Colonic mucosa (tissue), 4 donors: ENCODE data around the gene MCU. TPM values are rescaled to one million over a fixed set of nuclear protein-coding genes. Genes with fewer than 3 reads are reported as not detected.

ENCODE experiments used
- DNase-seq: peaks from one replicate; pipeline ENCODE4 v3.0.0-alpha.2; 2020
- H3K27ac ChIP-seq: fragments of 200-600 bp; one replicate; pipeline ENCODE4 v1.8.0; 2021
- H3K27me3 ChIP-seq: fragments of 200-600 bp; one replicate; pipeline ENCODE4 v1.8.0; 2021
- H3K36me3 ChIP-seq: fragments of 200-600 bp; one replicate; pipeline ENCODE4 v1.8.0; 2021
- H3K4me1 ChIP-seq: fragments of 200-600 bp; one replicate; pipeline ENCODE4 v1.8.0; 2021; ENCODE audit warnings: mild to moderate bottlenecking
- H3K4me3 ChIP-seq: fragments of 200-600 bp; one replicate; pipeline ENCODE4 v1.8.0; 2021
- H3K9ac ChIP-seq, 2 donors: one replicate each; pipeline ENCODE4 v1.7.0; 2013; ENCODE audit warnings: control low read depth in 2 of 2, low read depth in 2 of 2, low read length in 2 of 2
- H3K9me3 ChIP-seq: fragments of 200-600 bp; one replicate; pipeline ENCODE4 v1.8.0; 2021
- intact Hi-C: fragments of 100-400 bp; cut with DNase I; formaldehyde crosslinking; loops from one replicate; pipeline ENCODE4 v1.14.1; 2022
- microRNA-seq: library from miRNA; unstranded; fragments of <30 nt; microRNA quantifications from one replicate; pipeline ENCODE4, GENCODE V29; 2019
- total RNA-seq, 2 donors: library from RNA; stranded (reverse); fragmentation: NEBNext Ultra II Directional in 1 of 2; extraction: Animal tissue kit (Norgen Biotek cat#: 25700) in 1 of 2; gene quantifications; one replicate each; pipeline ENCODE4 v1.2.1, GENCODE V29; 2021
- TF ChIP-seq, protein P1 (sequence below): fragments of 200-600 bp; IDR thresholded peaks from one replicate; pipeline ENCODE4 v1.8.0; 2022; ENCODE audit warnings: antibody characterized with exemption, mild to moderate bottlenecking
- donor health status: healthy.
- donor health status: DM: no; HTN: no; CAD: no.
- donor health status: DM: no; HTN: no; CAD: no.

MCU gene
- total RNA-seq, 2 donors from 2014 or later: 88.7 to 109 TPM

DNA sequence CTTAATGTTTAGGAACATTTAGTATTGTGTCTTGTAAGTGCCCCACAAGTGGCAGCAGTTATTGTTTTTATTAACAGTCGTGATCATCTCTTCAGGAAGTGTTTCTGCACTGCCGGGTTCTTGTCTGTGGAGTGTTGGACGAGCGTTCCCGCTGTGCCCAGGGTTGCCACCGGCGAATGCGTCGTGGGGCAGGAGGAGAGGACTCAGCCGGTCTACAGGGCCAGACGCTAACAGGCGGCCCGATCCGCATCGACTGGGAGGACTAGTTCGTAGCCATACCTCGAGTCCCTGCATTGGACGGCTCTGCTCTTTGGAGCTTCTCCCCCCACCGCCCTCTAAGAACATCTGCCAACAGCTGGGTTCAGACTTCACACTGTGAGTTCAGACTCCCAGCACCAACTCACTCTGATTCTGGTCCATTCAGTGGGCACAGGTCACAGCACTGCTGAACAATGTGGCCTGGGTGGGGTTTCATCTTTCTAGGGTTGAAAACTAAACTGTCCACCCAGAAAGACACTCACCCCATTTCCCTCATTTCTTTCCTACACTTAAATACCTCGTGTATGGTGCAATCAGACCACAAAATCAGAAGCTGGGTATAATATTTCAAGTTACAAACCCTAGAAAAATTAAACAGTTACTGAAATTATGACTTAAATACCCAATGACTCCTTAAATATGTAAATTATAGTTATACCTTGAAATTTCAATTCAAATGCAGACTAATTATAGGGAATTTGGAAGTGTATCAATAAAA, 240.5 kb downstream of the MCU start:
- TF ChIP-seq, protein P1, sequence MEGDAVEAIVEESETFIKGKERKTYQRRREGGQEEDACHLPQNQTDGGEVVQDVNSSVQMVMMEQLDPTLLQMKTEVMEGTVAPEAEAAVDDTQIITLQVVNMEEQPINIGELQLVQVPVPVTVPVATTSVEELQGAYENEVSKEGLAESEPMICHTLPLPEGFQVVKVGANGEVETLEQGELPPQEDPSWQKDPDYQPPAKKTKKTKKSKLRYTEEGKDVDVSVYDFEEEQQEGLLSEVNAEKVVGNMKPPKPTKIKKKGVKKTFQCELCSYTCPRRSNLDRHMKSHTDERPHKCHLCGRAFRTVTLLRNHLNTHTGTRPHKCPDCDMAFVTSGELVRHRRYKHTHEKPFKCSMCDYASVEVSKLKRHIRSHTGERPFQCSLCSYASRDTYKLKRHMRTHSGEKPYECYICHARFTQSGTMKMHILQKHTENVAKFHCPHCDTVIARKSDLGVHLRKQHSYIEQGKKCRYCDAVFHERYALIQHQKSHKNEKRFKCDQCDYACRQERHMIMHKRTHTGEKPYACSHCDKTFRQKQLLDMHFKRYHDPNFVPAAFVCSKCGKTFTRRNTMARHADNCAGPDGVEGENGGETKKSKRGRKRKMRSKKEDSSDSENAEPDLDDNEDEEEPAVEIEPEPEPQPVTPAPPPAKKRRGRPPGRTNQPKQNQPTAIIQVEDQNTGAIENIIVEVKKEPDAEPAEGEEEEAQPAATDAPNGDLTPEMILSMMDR: no peak
- intact Hi-C loops: no loop called here
- no peak for DNase-seq
- Histone ChIP-seq H3K4me3 (no peak overlapping the region), H3K36me3 (no peaks in the 10 kb centered on the region), H3K9me3 (no peaks in the 10 kb centered on the region), H3K4me1 (no peaks in the 10 kb centered on the region), H3K27ac (no peak overlapping the region), H3K27me3 (no peaks in the 10 kb centered on the region), H3K9ac (no peak overlapping the region)

DNA sequence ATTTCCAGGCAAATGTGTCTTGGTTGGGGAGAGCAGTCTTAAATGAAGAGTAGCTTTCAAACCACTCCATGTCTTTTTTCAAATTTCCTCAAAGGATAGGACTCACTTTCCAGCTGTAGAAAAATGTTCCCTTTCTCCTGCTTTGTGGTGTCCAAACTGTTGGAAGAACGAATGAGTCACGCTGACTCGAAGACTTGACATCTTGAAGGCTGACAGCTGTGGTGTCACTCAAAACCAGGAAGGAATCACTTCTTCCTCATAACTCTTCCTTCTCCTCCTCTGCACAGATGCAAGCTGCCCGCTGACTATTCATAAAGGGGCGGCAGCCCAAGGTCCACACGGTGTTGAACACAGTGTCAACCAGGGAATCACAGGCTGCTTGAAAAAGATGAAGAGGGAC, 243.4 kb downstream of the MCU start:
- no peaks in the 10 kb centered on the region for H3K36me3 ChIP-seq
- no peaks in the 10 kb centered on the region for H3K27me3 ChIP-seq
- intact Hi-C loops: no loop called here
- H3K27ac ChIP-seq: no peak overlapping the region
- H3K4me3 ChIP-seq: no peak overlapping the region
- H3K9ac ChIP-seq: no peak overlapping the region
- no peaks in the 10 kb centered on the region for H3K4me1 ChIP-seq
- no peaks in the 10 kb centered on the region for H3K9me3 ChIP-seq
- DNase-seq: no peak
- TF ChIP-seq, protein P1: no peak

Small RNAs within 50 kb of the gene (microRNA-seq; reads per million reads assigned to microRNA genes)
- gene MIR4676: not detected

Other genes with a start within 250 kb of the MCU start
- 10 to 100 TPM; 44.3 to 51.8 TPM for gene MICU1, start 66.1 kb upstream of the MCU start, total RNA-seq
- gene OIT3, start 201.6 kb downstream of the MCU start, total RNA-seq: under 1 TPM; 0.15 to 0.19 TPM